Measurements from ENCODE around the gene ETS1.

ETS1 gene

GRCh38 chr11:128515826-128516778, 71.3 kb downstream of the ETS1 start:
- no peak for DNase-seq

DNA sequence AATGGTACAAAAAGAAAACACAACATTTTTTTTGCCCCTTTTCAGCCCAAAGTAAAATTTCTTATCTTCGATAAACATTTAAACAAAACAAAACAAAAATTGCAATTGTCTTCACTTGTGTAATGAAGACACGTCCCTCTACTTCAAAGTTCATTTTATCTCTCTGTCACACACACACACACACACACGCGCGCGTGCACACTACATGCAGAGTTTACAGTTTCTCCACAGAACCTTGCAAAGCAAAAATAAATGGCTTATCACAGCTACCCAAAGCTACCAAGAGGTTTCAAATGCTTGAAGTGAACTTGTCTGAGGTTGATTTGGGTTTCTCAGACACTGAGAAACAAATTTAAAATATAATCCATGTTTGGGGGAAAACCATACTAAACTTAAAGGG, 72.3 kb downstream of the ETS1 start:
- DNase-seq = no peak

- DNase-seq = no peak
Observed at GRCh38 chr11:128513915-128514681, 73.3 kb downstream of the ETS1 start.

DNA sequence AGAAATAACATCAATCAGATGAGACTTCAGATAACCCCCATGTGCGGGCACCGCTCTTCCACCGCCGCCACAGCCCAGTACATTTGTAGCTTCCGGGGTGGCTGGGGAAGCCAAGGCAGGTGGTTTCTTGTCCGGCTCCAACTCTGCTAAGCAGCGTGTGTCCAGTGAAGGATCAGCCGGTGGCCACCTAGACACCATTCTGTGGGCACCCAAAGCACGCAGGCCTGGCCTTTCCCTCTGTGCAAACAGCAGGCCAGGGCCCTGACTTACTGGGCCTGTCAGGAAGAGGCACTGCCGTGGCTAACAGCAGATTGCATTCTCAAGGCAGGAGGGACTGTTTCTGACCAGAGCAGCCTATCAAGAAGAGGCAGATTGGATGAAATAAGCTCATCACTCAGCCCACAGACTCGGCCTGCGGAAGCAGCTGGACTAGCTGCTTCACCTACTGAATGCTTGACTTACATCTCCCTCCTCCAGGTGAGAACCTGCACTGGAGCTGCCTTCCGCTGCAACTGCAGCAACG, 74.8 kb downstream of the ETS1 start:
- DNase-seq = no peak

DNA sequence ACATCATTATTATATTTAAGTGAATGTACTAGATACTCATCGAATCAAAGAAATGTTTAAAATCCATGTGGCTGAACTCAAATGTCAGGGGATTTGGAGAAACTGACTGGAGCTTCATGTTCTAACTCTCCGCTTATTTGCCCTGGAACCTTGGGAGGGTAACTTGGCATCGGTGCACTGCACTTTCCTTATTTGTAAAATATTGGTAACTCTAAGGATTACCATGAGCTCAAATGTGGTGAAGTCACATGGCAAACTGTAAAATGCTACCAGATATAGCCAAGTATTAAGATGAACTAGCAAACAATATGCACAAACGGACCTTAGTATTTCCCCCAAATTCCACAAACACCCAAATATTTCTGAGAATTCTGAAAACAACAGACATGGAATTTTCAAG, 75.6 kb downstream of the ETS1 start:
- DNase-seq = no peak

GRCh38 chr11:128509621-128510389, 77.6 kb downstream of the ETS1 start:
- DNase-seq = no peak

- no peak for DNase-seq
Observed at GRCh38 chr11:128508770-128509510, 78.4 kb downstream of the ETS1 start.

GRCh38 chr11:128507936-128508335, 79.4 kb downstream of the ETS1 start:
- no peak for DNase-seq

DNA sequence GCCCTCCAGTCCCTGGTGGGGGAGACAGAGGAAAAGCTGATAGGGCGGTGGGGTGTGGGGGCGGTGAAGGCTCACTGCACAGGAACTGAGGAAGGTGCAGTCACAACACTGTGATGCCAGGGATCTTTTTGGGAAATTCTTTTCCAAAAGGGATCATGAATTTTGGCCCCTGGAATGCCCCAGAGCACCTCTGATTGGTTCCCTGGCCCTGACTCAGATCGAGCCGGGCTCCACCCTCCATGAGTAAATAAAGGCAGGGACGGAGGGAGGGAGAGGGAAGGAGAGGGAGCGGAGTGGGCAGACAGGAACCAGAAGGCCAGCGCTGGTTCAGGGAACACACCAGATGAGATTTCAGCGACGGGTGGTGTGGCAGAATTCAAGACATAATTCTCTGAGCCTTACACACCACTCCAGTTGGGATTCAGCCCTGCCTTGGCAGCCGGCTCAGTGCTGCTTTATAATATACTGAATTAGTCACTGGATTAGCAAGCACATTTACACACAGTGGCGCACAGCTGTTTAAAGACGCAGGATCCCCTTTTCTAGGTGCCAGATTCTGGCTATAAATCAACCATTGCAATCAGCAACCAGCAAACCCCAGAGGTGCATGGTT, 80.3 kb downstream of the ETS1 start:
- peak in 1 of 2 experiments; percentile 40 for DNase-seq

- DNase-seq = no peak
Observed at GRCh38 chr11:128506356-128506755, 81.0 kb downstream of the ETS1 start.

DNA sequence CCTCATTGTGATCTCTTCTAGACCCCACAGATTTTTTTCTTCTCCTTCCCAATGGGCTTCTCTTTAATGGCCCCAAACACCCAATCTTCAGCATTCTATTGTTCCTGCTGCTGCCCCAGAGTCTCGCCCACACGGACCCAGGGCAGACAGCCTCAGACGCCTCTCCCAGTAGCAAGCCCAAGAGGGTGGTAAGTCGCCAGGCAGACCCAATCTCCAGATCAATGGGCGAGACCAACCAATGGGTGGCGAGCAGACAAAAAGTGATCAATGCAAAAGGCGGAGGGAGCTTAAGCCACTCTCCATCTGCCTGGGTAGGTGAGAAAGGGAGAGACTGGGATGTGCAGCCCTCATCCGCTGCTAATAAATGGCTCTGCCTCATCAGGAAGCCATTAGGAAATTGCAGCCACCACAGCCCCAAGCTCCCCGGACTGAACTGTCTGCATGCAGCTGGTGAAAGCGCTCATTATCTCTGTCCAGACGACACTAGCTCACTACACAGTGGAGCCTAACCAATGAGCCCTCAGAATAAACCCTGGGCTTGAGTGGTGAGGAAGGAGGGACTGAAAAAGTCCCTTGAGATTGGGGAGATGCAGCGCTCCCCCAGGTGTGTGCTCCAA, 81.8 kb downstream of the ETS1 start:
- DNase-seq = no peak

DNA sequence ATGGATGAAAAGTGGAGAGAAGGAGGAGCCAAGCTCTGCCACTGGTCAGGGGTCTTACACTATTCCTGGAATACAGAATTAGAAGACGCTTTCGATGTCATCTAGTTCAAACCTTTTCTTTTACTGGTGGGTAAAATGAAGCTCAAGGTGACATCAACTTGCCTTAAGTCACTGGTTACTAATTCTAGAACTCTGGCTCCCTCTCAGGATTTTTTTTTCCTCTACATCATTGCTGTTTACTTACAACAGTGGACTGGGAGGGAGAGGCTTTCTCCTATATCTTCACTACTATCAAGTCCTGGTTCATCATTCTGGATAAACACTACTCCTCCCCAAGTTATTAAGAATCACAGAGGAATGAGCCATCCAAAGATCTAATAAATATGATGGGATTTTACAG, 82.9 kb downstream of the ETS1 start:
- no peak for DNase-seq

DNA sequence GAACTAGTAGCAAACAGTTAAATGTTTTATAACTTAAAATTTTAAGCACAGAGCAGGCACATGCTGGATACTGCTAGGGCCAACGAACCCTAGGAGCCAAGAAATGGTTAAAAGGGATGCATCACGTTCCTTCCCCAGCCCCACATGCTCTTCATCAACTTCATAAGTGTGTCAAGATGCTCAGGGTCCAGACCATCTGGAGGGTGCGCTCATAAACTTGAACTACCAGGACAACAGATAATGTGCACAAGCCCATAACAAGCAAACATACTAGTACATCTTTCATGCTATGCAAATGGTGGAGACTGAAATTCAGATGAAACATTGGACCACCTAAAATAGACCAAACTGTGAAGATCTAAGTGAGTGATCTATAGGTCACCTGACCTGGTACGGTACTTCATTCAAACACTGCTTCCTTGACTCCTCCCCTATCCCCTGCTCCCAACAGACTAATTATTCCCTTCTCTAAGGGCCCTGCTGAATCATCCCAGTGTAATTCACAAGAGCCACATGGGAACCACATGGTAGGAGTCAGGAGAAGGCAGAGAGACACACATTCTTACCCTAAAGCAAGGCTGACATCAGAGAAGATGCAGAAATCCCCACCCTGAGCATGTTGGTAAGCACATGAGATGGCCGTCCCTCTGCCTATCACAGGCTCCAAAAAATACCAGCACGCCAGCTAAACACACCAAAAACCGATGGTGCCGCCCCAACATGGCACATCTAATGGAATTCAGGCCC, 83.9 kb downstream of the ETS1 start:
- no peak for DNase-seq

- no peak for DNase-seq
Observed at GRCh38 chr11:128502726-128503125, 84.6 kb downstream of the ETS1 start.

GRCh38 chr11:128501632-128502549, 85.5 kb downstream of the ETS1 start:
- no peak for DNase-seq

- no peak for DNase-seq
Observed at GRCh38 chr11:128501008-128501407, 86.3 kb downstream of the ETS1 start.

DNA sequence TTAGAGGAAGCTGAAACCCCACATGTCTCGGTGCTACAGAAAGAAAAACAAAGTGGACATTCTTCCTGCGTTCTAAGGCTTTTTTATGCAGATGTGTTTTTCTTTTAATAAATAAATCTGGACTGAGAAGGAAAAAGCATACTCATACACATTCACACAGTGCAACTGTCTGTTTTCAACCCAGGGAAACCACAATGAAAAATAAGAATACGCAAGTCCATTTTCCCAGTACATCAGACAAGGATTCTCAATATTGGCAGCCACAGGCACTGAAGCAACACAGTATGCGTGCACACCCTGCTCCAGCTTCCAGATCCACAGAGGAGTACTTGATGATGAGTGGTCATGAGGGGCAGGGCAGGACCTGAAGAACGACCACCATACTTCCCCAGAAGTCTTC, 86.9 kb downstream of the ETS1 start:
- DNase-seq = no peak

DNA sequence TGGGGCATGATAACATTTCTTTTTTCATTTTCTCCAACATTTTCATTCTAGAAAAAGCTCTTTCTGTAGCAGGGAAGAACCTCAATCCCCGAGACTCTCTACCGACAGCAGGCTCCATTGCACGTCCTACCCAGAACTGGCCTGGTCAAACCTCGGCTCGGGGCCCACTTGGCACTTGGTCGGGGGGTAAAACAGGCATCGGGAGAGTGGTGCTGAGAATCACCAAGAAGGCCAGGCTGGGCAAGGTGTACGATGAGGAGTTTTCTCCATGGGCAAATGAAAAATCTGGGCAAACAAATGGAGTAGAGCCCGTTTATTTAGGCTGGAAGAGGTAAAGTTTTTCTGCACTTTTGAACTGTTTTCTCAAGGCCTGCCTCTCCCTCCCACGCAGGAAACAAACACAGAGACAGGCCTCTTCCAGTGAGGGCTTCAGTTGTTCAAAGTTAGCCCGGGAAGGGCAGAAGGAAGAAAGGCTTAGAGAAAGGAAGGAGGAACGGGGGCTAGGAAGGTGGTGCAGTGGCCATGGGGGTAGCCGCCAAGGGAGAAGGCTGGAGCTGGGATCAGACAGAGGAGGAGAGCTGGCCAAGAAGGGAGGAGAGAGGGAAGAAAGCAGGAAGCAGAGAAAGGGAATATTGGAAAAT, 87.6 kb downstream of the ETS1 start:
- no peak for DNase-seq

DNA sequence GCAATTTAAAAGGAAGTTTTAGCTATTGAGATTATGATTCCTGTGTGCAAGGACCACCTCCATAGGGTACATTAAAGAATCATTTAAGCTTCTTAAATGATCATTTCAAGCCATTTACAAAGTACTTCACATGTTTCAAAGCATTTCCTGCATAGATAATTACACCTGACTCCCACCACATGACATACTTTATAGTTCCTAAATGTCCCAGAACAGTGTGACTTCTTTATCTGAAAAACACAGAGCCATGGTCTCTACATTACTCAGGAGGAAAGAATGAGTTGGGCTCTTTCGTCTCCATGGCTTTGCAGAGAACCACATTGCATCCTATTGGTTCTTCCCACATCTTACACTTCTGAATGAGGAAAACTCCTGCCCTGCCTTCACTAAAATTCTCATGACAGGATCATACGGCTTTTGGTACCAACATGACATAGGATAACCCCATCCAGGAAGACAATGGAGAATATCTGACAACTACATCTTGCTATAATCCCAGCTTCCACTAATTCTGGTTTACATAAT, 88.6 kb downstream of the ETS1 start:
- no peak for DNase-seq
